ENCODE measurements around the gene TRIM69. TPM values are rescaled to one million over a fixed set of nuclear protein-coding genes. Genes with fewer than 3 reads are reported as not detected.

Gene TRIM69
- total and polyA plus RNA-seq, 2 donors (not counting 1 experiment from before 2014, with no cell fraction given), result 12.9 to 30.8 TPM

DNA sequence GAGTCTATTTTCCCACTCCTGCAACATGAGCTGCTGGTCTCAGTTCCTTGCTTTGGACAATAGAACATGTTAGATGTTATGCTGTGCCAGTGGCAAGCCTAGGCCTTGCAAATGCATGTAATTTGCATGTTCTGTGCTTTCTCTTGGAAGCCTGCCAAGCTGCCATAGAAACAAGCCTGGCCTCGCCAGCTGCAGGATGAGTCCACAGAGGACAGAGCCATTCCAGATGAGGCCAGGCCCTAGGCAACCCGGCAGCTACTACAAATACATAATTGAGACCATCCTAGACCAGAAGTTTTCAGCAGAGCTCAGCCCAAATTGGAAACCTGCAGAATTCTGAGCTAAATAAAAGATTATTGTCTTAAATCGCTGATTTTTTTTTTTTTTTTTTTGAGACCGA, 39.6 kb downstream of the TRIM69 start:
- H3K27me3 Mint-ChIP-seq, result no peaks in the 10 kb centered on the region
- H3K9me3 ChIP-seq (ENCODE audit: control extremely low read depth in 1 of 3, control insufficient read depth in 2 of 3, insufficient read depth in 1 of 3, low read length in 2 of 3), result no peaks in the 10 kb centered on the region
- no peak for DNase-seq
- intact Hi-C loops (cut with micrococcal nuclease), result no loop called here
- TF ChIP-seq, protein P1, sequence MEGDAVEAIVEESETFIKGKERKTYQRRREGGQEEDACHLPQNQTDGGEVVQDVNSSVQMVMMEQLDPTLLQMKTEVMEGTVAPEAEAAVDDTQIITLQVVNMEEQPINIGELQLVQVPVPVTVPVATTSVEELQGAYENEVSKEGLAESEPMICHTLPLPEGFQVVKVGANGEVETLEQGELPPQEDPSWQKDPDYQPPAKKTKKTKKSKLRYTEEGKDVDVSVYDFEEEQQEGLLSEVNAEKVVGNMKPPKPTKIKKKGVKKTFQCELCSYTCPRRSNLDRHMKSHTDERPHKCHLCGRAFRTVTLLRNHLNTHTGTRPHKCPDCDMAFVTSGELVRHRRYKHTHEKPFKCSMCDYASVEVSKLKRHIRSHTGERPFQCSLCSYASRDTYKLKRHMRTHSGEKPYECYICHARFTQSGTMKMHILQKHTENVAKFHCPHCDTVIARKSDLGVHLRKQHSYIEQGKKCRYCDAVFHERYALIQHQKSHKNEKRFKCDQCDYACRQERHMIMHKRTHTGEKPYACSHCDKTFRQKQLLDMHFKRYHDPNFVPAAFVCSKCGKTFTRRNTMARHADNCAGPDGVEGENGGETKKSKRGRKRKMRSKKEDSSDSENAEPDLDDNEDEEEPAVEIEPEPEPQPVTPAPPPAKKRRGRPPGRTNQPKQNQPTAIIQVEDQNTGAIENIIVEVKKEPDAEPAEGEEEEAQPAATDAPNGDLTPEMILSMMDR (IDR thresholded peaks at IDR 0.05), result no peak
- TF ChIP-seq EZH2 (IDR thresholded peaks at IDR 0.05; ENCODE audit: borderline replicate concordance, insufficient read depth, low read depth, low read length, poor library complexity, severe bottlenecking), result no peak
- no peak overlapping the region for H3K27ac ChIP-seq (ENCODE audit: low read length in 2 of 2)
- 88% methylated on average over 2 of the region's 4 CpGs for WGBS (ENCODE audit: insufficient coverage)
- no peak overlapping the region for H3K4me3 ChIP-seq (ENCODE audit: control extremely low read depth in 1 of 5, extremely low read depth in 1 of 5, insufficient read depth in 1 of 5, low read depth in 2 of 5, low read length in 4 of 5)
- no peak overlapping the region for H2AFZ ChIP-seq (ENCODE audit: insufficient read depth, low read depth, low read length, poor library complexity, severe bottlenecking)
- H3K4me1 ChIP-seq (ENCODE audit: control insufficient read depth in 2 of 2, insufficient read depth in 2 of 2, low read length in 2 of 2), result no peaks in the 10 kb centered on the region
- peaks cover 3% of the 10 kb centered on the region for H3K4me1 Mint-ChIP-seq
- CTCF ChIA-PET, result interaction anchor here (0.7 to 1.6 kb wide), 4 partner anchors 15 to 197 kb away, joined by 3 to 5 read pairs (median 3); partner anchors contain the start of gene TRIM69
- no peaks in the 10 kb centered on the region for H4K20me1 ChIP-seq (ENCODE audit: control insufficient read depth, insufficient read depth, low read length, poor library complexity, severe bottlenecking)
- H3K36me3 ChIP-seq (replicated peaks in 1 of 2; ENCODE audit: control extremely low read depth in 1 of 2, control insufficient read depth in 1 of 2, extremely low read depth in 1 of 2, insufficient read depth in 2 of 2, low read length in 1 of 2), result no peaks in the 10 kb centered on the region
- H3K4me3 Mint-ChIP-seq, result no peak overlapping the region
- no peaks in the 10 kb centered on the region for H3K79me2 ChIP-seq (ENCODE audit: control insufficient read depth, insufficient read depth, low read length)
- H3K9ac ChIP-seq (ENCODE audit: low read length), result no peak overlapping the region
- H3K27me3 ChIP-seq (replicated peaks in 1 of 4; ENCODE audit: control extremely low read depth in 1 of 4, control insufficient read depth in 3 of 4, insufficient read depth in 4 of 4, low read length in 3 of 4), result no peaks in the 10 kb centered on the region
- H3K27ac Mint-ChIP-seq, result no peak overlapping the region
- POLR2A ChIA-PET, result no interaction called here
- peaks cover 5% of the 10 kb centered on the region for H3K9me3 Mint-ChIP-seq (ENCODE audit: insufficient read depth)
- no peak for ATAC-seq (ENCODE audit: low read depth)
- H3K4me2 ChIP-seq (replicated peaks; ENCODE audit: low read depth, low read length, poor library complexity, severe bottlenecking), result no peak overlapping the region

DNA sequence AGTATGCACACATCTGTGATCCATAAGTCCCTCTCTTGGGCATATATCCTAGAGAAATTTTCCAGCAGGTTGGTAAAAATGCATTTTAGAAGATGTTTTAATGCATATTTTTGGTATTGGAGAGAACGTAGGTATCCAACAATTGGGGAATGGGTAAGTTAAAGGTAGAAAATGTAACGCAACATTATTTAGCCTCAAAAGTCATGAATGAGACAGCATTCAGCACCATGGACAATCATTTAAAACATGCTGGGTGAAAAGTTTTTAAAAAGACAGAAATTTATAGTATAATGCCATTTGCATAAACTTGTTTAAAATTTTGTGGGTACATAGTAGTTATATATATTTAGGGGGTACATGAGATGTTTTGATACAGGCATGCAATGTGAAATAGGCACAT, 43.4 kb downstream of the TRIM69 start:
- Histone ChIP-seq H3K9me3 (ENCODE audit: control extremely low read depth in 1 of 3, control insufficient read depth in 2 of 3, insufficient read depth in 1 of 3, low read length in 2 of 3) (no peaks in the 10 kb centered on the region), H3K4me3 (ENCODE audit: control extremely low read depth in 1 of 5, extremely low read depth in 1 of 5, insufficient read depth in 1 of 5, low read depth in 2 of 5, low read length in 4 of 5) (no peak overlapping the region), H2AFZ (ENCODE audit: insufficient read depth, low read depth, low read length, poor library complexity, severe bottlenecking) (no peak overlapping the region), H4K20me1 (ENCODE audit: control insufficient read depth, insufficient read depth, low read length, poor library complexity, severe bottlenecking) (no peaks in the 10 kb centered on the region), H3K9ac (ENCODE audit: low read length) (no peak overlapping the region), H3K36me3 (replicated peaks in 1 of 2; ENCODE audit: control extremely low read depth in 1 of 2, control insufficient read depth in 1 of 2, extremely low read depth in 1 of 2, insufficient read depth in 2 of 2, low read length in 1 of 2) (no peaks in the 10 kb centered on the region), H3K27me3 (replicated peaks in 1 of 4; ENCODE audit: control extremely low read depth in 1 of 4, control insufficient read depth in 3 of 4, insufficient read depth in 4 of 4, low read length in 3 of 4) (no peaks in the 10 kb centered on the region), H3K79me2 (ENCODE audit: control insufficient read depth, insufficient read depth, low read length) (no peaks in the 10 kb centered on the region), H3K27ac (ENCODE audit: low read length in 2 of 2) (no peak overlapping the region), H3K4me1 (ENCODE audit: control insufficient read depth in 2 of 2, insufficient read depth in 2 of 2, low read length in 2 of 2) (peaks cover 5 to 6% of the 10 kb centered on the region in 2 donors), H3K4me2 (replicated peaks; ENCODE audit: low read depth, low read length, poor library complexity, severe bottlenecking) (no peak overlapping the region)
- ChIA-PET POLR2A (no interaction called here), CTCF (interaction anchor here (2.7 kb wide), 1 partner anchor 201 kb away, joined by 12 read pairs; no protein-coding TSS in a partner anchor)
- no peak overlapping the region for H3K27ac Mint-ChIP-seq
- WGBS (ENCODE audit: insufficient coverage), result no CpG with 5 or more reads among the region's 2 CpGs
- intact Hi-C loops (cut with micrococcal nuclease), result no loop called here
- DNase-seq, result no peak
- H3K9me3 Mint-ChIP-seq (ENCODE audit: insufficient read depth), result no peaks in the 10 kb centered on the region
- no peak overlapping the region for H3K4me3 Mint-ChIP-seq
- no peak for TF ChIP-seq EZH2 (IDR thresholded peaks at IDR 0.05; ENCODE audit: borderline replicate concordance, insufficient read depth, low read depth, low read length, poor library complexity, severe bottlenecking)
- H3K4me1 Mint-ChIP-seq, result peaks cover 7% of the 10 kb centered on the region
- no peak for ATAC-seq (ENCODE audit: low read depth)
- no peaks in the 10 kb centered on the region for H3K27me3 Mint-ChIP-seq
